H1 (cell line): ENCODE measurements around the gene THEMIS. TPM values are rescaled to one million over a fixed set of nuclear protein-coding genes. Genes with fewer than 3 reads are reported as not detected.

Experiments
- EP300 ChIP-seq, 2 experiments: IDR thresholded peaks; 1 replicate in 1 of 2; 2 replicates in 1 of 2; pipeline ENCODE4 v1.6.1; 2011 to 2012; ENCODE audit warnings: low read depth in 2 of 2, low read length in 2 of 2, mild to moderate bottlenecking in 2 of 2, borderline replicate concordance in 1 of 2, inconsistent platforms in 1 of 2, moderate library complexity in 1 of 2
- polyA plus RNA-seq, 7 experiments: library from polyadenylated mRNA; depleted of rRNA in 3 of 7; stranded (reverse) in 5 of 7; unstranded in 2 of 7; fragments of >200 nt in 5 of 7; fragments of 200-250 nt in 2 of 7; gene quantifications; 1 replicate in 5 of 7; 2 replicates in 1 of 7; 4 replicates in 1 of 7; pipeline versions ENCODE4 v1.2.1 to v1.2.3, GENCODE V29; 2011 to 2013; ENCODE audit warnings: missing spikeins in 2 of 7, mixed read lengths in 2 of 7
- total RNA-seq: library from RNA; stranded (reverse); fragmentation: NEBNext Ultra II Directional; extraction: Animal tissue kit (Norgen Biotek cat#: 25700); gene quantifications from 2 replicates; pipeline ENCODE4 v1.2.1, GENCODE V29; 2021

The THEMIS gene
- total and polyA plus RNA-seq, 2 of the 8 experiments (the other 6 are each of a cell fraction or from before 2014, with no cell fraction given), result not detected

- no peak for TF ChIP-seq EP300 (IDR thresholded peaks at IDR 0.05; ENCODE audit: borderline replicate concordance in 1 of 2, low read depth in 2 of 2, low read length in 2 of 2)
- TF ChIP-seq, all 59 proteins: peak for 0
Observed at GRCh38 chr6:127718694-127719093, 182.2 kb downstream of the THEMIS start (continued).
